Measurements from ENCODE around the gene SPATA3. TPM values are rescaled to one million over a fixed set of nuclear protein-coding genes. Genes with fewer than 3 reads are reported as not detected.

The SPATA3 gene
- polyA plus RNA-seq, 2 of the 4 experiments (the other 2 are of a cell fraction): not detected

GRCh38 chr2:230946429-230947234 is 49.3 kb upstream of the SPATA3 start:
- Histone ChIP-seq H3K4me2 (no peak overlapping the region), H3K4me3 (no peak overlapping the region), H3K9me3 (no peaks in the 10 kb centered on the region), H3K27ac (no peak overlapping the region), H3K4me1 (no peaks in the 10 kb centered on the region)
- DNase-seq (ENCODE audit: low read depth in 1 of 2, low spot score in 1 of 2) (no peak), ATAC-seq (no peak), FAIRE-seq (no peak)
- ChIA-PET POLR2A (no interaction called here), CTCF (interaction anchor here (0.5 to 2.3 kb wide), 4 partner anchors 28 to 97 kb away, joined by 3 to 11 read pairs (median 4); no protein-coding TSS in a partner anchor)
- 56% methylated on average over 7 of the region's 7 CpGs for WGBS (ENCODE audit: missing lambda C conversion rate)
- TF ChIP-seq CEBPB (IDR thresholded peaks at IDR 0.05) (no peak), POLR2A (IDR thresholded peaks at IDR 0.05; ENCODE audit: low read length) (no peak), EHMT2 (IDR thresholded peaks at IDR 0.05; ENCODE audit: low read depth) (no peak), NPAS2 (CRISPR knock-in tag; IDR thresholded peaks at IDR 0.05; ENCODE audit: borderline replicate concordance) (no peak), TFCP2L1 (CRISPR knock-in tag; IDR thresholded peaks at IDR 0.05) (no peak), SMC3 (IDR thresholded peaks at IDR 0.05) (no peak), NR3C1 (IDR thresholded peaks at IDR 0.05) (no peak), TP53 (CRISPR knock-in tag; IDR thresholded peaks at IDR 0.05) (no peak)

GRCh38 chr2:230947235-230947576 is 48.7 kb upstream of the SPATA3 start:
- Histone ChIP-seq H3K4me2 (no peak overlapping the region), H3K9me3 (no peaks in the 10 kb centered on the region), H3K4me1 (no peaks in the 10 kb centered on the region), H3K4me3 (no peak overlapping the region), H3K27ac (no peak overlapping the region)
- ATAC-seq (no peak), FAIRE-seq (no peak), DNase-seq (ENCODE audit: low read depth in 1 of 2, low spot score in 1 of 2) (no peak)
- WGBS (ENCODE audit: missing lambda C conversion rate): 59% methylated on average over 3 of the region's 3 CpGs
- ChIA-PET CTCF (interaction anchor here (0.5 to 2.3 kb wide), 4 partner anchors 28 to 98 kb away, joined by 3 to 11 read pairs (median 4); no protein-coding TSS in a partner anchor), POLR2A (no interaction called here)
- no peak for TF ChIP-seq ZFP36 (IDR thresholded peaks at IDR 0.05; ENCODE audit: borderline replicate concordance, partially characterized antibody)

- Histone ChIP-seq H3K9me3 (no peaks in the 10 kb centered on the region), H3K4me3 (no peak overlapping the region), H3K4me1 (no peaks in the 10 kb centered on the region), H3K27ac (no peak overlapping the region), H3K4me2 (no peak overlapping the region)
- 80% methylated on average over 8 of the region's 10 CpGs for WGBS (ENCODE audit: missing lambda C conversion rate)
- no peak for ATAC-seq
- DNase-seq (ENCODE audit: low read depth in 1 of 2, low spot score in 1 of 2): no peak
- TF ChIP-seq TP53 (CRISPR knock-in tag; IDR thresholded peaks at IDR 0.05) (no peak), HES2 (IDR thresholded peaks at IDR 0.05) (no peak), CBX8 (IDR thresholded peaks at IDR 0.05) (no peak), JUN (IDR thresholded peaks at IDR 0.05) (no peak), RNF2 (IDR thresholded peaks at IDR 0.05; ENCODE audit: borderline replicate concordance, low read depth) (no peak), MAX (IDR thresholded peaks at IDR 0.05) (no peak), CTCF (IDR thresholded peaks at IDR 0.05) (no peak), HOXA7 (CRISPR knock-in tag; IDR thresholded peaks at IDR 0.05) (no peak), NPAS2 (CRISPR knock-in tag; IDR thresholded peaks at IDR 0.05; ENCODE audit: borderline replicate concordance) (no peak), ATOH8 (CRISPR knock-in tag; IDR thresholded peaks at IDR 0.05; ENCODE audit: low read depth) (no peak), USF2 (IDR thresholded peaks at IDR 0.05) (no peak), NFE2L2 (conservative IDR thresholded peaks at IDR 0.05; ENCODE audit: low read length) (no peak)
- CTCF ChIA-PET: interaction anchor here (0.9 to 2.3 kb wide), 3 partner anchors 39 to 123 kb away, joined by 3 to 11 read pairs (median 5); no protein-coding TSS in a partner anchor
- no peak for FAIRE-seq
- POLR2A ChIA-PET: no interaction called here
These were observed 48.0 kb upstream of the SPATA3 start for GRCh38 chr2:230947908-230948365.
